GM10266 (cell line): Measurements from ENCODE around the gene UBALD2.

Source experiments
- DNase-seq: peaks from one replicate; pipeline ENCODE4 v3.0.0; 2012; ENCODE audit errors: extremely low spot score
- TF ChIP-seq, protein P1 (sequence below): IDR thresholded peaks from 2 replicates; pipeline ENCODE4 v1.5.1; 2012; ENCODE audit warnings: mild to moderate bottlenecking, low read depth; ENCODE audit not compliant: control insufficient read depth, insufficient read depth; ENCODE audit errors: missing control alignments

Gene UBALD2

GRCh38 chr17:76307299-76307965 is 42.3 kb downstream of the UBALD2 start:
- TF ChIP-seq, protein P1, sequence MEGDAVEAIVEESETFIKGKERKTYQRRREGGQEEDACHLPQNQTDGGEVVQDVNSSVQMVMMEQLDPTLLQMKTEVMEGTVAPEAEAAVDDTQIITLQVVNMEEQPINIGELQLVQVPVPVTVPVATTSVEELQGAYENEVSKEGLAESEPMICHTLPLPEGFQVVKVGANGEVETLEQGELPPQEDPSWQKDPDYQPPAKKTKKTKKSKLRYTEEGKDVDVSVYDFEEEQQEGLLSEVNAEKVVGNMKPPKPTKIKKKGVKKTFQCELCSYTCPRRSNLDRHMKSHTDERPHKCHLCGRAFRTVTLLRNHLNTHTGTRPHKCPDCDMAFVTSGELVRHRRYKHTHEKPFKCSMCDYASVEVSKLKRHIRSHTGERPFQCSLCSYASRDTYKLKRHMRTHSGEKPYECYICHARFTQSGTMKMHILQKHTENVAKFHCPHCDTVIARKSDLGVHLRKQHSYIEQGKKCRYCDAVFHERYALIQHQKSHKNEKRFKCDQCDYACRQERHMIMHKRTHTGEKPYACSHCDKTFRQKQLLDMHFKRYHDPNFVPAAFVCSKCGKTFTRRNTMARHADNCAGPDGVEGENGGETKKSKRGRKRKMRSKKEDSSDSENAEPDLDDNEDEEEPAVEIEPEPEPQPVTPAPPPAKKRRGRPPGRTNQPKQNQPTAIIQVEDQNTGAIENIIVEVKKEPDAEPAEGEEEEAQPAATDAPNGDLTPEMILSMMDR: no peak
- DNase-seq: no peak

- DNase-seq: no peak
- TF ChIP-seq, protein P1: no peak
Measured at GRCh38 chr17:76307966-76308338, 42.8 kb downstream of the UBALD2 start, which contains the start of gene QRICH2. QRICH2 (minus strand) TSS chr17:76308276; CDS start chr17:76307998, 278 bp downstream.

- TF ChIP-seq, protein P1: no peak
- no peak for DNase-seq
Measured at GRCh38 chr17:76309461-76309860, 44.3 kb downstream of the UBALD2 start.

- TF ChIP-seq, protein P1: no peak
- no peak for DNase-seq
Measured at GRCh38 chr17:76312735-76313134, 47.6 kb downstream of the UBALD2 start.

DNA sequence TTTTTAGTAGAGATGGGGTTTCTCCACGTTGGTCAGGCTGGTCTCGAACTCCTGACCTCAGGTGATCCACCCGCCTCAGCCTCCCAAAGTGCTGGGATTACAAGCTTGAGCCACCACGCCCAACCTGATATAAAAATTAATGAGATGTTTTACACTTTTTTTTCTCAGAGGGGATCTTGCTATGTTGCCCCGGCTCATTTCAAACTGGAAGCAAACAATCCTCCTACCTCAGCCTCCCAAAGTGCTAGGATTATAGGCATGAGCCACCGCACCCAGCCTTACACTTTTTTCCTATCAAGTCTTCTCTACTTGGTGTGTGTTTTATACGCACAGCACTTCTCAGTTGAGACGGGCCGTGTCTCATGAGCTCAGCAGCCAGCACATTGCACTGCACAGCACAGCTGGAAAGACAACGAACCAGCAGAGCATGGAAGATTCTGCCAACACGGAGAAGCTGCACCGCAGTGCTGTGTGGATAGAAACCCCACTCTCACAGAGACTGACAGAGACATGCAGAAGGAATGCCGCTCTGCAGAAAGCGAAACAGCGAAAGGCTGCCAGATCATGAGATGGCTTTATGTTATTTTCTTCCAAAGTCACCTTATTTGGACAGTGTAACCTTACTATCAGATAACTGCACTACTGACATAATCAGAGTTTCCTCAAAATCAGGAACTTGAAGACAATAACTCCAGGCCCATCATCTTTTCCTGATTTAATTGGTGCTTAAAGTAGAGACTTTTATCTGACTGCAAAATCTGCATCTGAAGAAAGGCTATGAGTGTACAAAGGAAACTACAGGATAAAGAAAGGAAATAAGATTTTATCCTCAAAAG is 49.5 kb downstream of the UBALD2 start:
- no peak for DNase-seq
- TF ChIP-seq, protein P1: no peak

DNA sequence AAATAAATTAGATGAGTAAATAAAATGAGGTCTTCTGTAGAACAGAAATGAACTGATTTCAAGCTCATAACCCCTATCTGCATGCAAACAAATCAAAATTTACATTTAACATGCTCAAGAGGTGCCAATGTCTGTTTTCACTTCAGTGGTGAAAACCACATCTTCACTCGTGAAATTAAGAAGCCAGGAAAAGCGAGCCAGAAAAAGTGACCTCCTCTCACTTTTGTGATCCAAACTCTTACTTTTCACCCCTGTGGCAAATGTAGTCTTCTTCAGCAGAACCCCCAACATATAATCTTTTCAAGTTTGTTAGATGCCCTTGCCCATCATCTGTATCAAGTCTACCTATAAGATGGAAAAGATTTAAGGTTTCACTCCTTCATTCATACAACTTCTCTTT is 52.4 kb downstream of the UBALD2 start:
- TF ChIP-seq, protein P1: no peak

GRCh38 chr17:76318586-76318985 is 53.4 kb downstream of the UBALD2 start:
- TF ChIP-seq, protein P1: no peak
- no peak for DNase-seq

More for the DNA sequence above, 52.4 kb downstream of the UBALD2 start:
- DNase-seq: no peak
